ENCODE measurements around the gene LUM.
A peak's percentile ranks its signal among the peaks of the same experiment; 100 is the strongest.

LUM gene

GRCh38 chr12:91074154-91074709 lies 37.1 kb downstream of the LUM start:
- no peak for DNase-seq

- no peak for DNase-seq
Measured at GRCh38 chr12:91073426-91073825, 37.9 kb downstream of the LUM start.

- no peak for DNase-seq
Measured at GRCh38 chr12:91072931-91073330, 38.4 kb downstream of the LUM start.

- no peak for DNase-seq
Measured at GRCh38 chr12:91070936-91071335, 40.4 kb downstream of the LUM start.

- DNase-seq = no peak
Measured at GRCh38 chr12:91065396-91065795, 45.9 kb downstream of the LUM start.

- DNase-seq = no peak
Measured at GRCh38 chr12:91064640-91065039, 46.7 kb downstream of the LUM start.

GRCh38 chr12:91061091-91061490 lies 50.2 kb downstream of the LUM start:
- DNase-seq = no peak

GRCh38 chr12:91059211-91059610 lies 52.1 kb downstream of the LUM start:
- DNase-seq = no peak

- no peak for DNase-seq
Measured at GRCh38 chr12:91058786-91059185, 52.5 kb downstream of the LUM start.

GRCh38 chr12:91057368-91058165 lies 53.7 kb downstream of the LUM start, which contains the start of gene KERA:
TSS of gene KERA (minus strand) at chr12:91058024. CDS start at chr12:91056281, 1,743 bp downstream.
- no peak for DNase-seq

- DNase-seq = no peak
Measured at GRCh38 chr12:91056488-91056887, 54.8 kb downstream of the LUM start.

GRCh38 chr12:91055976-91056375 lies 55.3 kb downstream of the LUM start:
- DNase-seq = no peak

- DNase-seq = peak; percentile 51
Measured at GRCh38 chr12:91053951-91054715, 57.2 kb downstream of the LUM start.

All from amniotic stem cell (primary cell).